ENCODE results near the gene AQP12A.
"Not testable (repeated sequence)": the region's sequence is repeated elsewhere in the genome, so short reads cannot be mapped to it uniquely, and the experiment has no call there.

The AQP12A gene, protein sequence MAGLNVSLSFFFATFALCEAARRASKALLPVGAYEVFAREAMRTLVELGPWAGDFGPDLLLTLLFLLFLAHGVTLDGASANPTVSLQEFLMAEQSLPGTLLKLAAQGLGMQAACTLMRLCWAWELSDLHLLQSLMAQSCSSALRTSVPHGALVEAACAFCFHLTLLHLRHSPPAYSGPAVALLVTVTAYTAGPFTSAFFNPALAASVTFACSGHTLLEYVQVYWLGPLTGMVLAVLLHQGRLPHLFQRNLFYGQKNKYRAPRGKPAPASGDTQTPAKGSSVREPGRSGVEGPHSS

DNA sequence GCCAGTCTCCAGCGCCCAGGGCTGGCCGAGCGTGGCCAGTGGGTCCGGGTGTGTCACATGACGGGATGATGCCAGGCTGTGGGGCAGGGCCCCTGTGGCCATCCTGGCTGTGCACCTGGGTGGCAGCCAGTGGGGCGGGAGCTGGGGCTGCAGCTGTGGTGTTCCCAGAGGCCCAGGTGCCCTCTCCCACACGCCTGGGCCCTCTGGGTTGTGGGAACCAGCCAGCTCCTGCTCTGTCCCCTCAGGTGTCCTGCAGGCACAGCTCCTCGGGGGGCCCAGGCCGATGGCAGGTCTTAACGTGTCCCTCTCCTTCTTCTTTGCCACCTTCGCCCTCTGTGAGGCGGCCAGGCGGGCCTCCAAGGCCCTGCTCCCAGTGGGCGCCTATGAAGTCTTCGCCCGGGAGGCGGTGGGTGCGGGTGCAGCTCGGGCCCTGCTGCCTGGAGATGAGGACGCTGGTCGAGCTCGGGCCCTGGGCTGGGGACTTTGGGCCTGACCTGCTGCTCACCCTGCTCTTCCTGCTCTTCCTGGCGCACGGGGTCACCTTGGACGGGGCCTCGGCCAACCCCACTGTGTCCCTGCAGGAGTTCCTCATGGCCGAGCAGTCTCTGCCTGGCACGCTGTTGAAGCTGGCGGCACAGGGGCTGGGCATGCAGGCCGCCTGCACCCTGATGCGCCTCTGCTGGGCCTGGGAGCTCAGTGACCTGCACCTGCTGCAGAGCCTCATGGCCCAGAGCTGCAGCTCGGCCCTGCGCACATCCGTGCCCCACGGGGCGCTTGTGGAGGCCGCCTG, at the start of gene AQP12A:
AQP12A (plus strand) TSS at position 236 of the 790 bp plus-strand sequence; CDS start at position 284, 48 bp downstream.
- not testable (repeated sequence) for DNase-seq

DNA sequence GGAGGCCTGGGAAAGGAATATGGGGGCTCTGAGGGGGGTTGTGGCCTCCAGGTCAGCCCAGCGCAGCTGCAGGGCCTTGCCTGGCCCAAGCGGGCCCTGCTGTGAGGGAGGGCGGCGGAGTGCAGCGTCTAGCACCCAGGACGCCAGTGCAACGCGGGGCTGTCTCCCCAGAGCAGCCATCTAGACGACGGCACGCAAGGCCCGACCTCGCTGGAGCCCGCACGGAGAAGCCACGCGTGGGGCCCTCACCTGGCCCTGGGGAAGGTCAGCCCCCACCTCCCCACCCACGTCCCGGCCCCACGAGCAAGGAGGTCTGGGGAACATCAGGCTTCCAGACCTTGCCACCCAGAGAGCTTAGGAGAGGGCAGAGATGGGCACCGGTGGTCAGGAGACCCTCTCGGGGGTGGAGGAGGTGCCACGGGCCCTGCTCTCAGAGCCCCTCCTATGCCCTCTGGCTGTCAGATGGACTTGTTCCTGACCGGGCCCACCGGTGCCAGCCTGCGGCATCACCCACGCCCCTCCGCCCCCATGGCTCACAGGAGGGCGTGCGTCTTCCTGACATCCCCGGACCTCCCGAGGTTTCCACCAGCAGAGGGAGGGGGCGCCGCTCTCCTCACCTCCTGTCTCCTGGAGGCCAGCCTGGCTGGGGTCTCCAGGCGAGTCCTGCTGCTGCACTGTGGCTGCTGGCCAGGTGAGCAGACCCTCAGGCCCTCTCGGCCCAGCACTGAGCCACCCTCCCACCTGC, 49.4 kb upstream of the AQP12A start:
- no peak for DNase-seq

DNA sequence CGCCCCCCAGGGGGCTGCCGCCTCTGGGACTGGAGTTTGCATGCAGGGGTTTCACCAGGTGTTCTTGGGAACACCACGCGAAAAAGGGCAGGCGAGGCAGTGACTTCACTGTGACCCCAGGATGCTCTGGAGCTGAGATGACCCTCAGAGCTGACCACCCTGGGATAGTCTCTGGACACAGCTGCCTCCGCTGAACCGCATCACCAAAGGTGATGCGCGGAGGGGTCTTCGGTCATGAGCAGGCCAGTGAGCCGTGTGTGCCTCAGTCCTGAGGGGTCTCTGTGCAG, 48.9 kb upstream of the AQP12A start:
- DNase-seq = no peak

DNA sequence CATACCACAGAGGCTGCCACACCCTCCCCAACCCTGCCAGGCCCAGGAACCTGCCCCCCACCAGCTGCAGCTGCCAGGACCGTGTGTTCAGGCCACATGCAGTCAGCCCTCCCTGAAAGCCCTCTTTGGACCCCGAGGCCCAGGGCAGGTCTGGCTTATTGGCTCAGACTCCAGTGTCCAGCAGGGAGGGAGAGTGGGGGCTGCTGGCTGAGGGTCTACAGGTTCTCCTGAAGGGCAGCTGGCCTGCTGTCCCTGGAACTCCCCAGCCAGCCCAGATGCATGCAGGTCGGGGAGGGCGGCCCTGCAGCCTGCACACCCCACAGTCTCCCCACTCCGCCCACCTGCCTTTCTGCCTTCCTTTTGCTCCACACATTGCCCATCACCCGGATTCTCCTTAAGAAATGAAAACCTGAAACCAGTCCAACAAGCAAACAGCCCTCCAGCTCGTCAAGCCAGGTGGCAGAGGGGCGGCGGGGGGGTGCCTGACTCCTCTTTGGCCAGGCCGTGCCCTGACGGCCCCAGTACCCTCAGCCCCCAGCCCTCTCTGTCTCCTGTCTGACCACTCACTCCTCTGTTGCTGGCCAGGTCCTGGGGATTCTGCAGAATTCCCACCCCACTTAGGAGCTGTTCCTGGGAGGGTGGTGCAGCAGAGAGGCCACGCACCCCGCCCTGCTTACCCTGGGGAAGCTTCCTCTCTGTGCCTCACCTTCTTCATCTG, 48.4 kb upstream of the AQP12A start:
- DNase-seq = no peak

DNA sequence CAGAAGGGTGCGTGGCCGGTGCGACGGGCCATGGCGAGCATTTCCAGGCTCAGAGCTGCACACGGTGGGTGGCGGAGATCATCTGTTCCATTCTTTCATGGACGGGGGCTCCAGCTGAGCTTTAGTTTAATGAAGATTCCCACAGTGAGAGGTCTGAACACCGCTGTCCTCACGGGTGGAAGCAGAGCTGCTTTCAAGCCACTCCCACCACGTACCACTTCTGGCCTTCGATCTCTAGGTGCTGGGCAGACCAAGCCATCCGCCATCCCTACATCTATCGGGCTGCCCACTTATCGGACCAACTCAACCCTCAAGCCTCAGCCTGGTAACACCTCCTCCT, 47.9 kb upstream of the AQP12A start:
- DNase-seq = no peak

DNA sequence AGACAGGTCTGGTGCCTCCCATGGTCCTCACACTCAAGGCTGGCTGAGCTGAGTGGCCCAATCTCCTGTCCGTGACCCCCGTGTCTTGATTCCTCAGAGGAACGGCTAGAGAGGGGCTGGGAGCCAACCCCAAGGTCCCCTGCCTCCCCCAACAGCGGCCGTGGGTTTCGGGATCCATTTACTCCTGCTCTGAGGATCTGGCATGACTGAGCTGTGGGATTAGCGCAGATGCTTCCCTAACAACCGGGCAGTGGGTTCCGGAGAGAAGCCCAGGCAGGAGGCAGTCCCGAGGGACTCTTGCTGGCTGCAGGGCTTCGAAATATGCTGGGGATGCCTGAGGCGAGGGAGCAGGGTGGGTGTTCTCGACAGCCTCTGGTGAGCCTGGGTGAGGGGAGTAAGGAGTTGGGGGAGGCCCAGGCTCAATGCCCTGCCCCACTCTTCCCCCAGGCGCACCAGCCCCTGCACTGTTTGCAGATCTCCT, 47.5 kb upstream of the AQP12A start:
- DNase-seq = no peak

DNA sequence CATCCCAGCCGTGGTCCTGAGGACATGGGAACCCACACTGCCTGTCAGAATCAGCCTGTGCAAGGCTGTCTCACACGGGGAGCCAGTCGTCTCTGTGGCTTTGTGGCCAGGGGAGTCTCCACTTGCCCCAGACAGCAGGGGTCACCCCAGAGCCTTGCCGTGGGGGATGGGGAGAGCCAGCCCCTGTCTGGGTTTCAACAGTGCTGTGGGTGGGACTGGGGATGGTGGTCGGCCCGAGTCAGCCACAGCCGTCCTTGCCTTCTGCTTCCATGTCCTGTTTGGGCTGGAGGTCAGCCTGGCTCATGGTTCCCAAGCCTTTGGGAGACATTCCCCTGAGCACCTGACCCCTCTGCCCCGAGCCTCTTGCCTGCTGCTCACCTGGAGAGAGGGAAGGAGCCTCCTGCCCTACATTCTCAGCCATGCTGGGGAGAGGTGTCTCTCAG, 46.8 kb upstream of the AQP12A start:
- no peak for DNase-seq

DNA sequence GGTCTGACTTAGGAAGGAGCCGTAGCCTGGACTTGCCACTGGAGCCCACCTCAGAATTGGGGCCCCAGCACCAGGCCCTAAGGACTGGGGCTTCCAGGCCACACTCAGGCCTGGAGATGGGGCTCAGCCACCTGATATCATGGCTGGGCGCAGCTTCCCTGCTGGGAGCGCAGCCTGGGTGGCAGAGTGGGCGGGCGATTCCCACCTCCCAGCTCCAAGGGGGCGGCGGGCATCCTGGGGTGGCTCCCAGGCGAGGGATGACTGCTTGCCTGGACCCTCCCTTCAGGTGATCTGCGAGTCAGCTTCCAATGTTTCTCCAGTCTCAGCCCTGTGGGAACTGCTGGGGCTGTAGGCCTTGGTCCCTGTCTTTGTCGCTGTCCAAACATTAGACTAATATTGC, 46.3 kb upstream of the AQP12A start:
- no peak for DNase-seq

DNA sequence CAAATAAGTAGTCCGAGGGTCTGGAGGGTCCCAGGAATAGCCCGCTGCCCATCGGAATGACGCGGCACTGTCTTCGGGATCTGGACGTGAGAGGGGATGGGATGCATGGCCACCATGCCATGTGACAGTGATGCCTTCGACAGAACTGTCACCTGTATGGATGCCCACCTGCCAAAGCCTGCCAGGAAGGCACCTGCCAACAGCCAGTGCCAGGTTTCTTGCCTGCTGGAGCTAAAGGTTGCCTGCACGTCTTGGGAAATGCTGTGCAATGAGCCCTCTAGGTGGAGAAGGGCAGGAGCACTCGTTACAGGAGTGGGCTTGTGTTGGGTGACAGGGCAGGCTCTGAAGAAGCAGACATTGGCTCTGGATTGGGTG, 45.9 kb upstream of the AQP12A start:
- DNase-seq = no peak

DNA sequence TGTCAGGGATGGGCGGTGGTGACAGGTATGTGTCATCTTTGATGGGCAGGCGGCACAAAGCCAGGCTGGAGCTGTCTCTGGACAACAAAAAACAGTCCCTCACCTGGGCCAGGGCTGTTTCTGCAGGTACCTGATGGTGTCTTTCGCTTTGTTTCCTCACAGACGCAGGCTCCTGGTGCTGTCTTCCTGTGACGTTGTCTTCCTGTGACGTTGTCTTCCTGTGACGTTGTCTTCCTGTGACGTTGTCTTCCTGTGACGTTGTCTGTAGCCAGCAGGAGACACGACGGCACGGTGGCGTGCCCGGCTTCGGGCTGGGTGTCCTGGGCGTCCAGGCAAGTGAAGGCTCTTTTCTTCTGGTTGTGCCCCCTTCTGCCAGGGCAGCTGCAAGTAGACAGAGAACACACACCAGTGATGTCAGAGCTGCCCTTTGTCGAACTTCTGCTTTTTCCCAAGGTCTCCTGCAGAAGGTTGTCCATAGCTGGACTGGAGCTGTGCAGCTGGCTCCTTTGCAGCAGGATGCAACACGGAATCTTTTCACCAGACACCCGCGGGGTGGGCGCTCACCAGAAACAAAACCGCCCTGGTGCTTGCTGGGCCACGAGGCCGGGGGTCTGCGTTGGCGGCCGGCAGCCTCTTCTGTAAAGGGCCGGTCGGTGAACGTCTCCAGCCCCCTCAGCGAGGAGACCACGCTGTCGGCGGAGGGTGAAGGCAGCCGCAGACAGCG, 45.3 kb upstream of the AQP12A start:
- DNase-seq = no peak

DNA sequence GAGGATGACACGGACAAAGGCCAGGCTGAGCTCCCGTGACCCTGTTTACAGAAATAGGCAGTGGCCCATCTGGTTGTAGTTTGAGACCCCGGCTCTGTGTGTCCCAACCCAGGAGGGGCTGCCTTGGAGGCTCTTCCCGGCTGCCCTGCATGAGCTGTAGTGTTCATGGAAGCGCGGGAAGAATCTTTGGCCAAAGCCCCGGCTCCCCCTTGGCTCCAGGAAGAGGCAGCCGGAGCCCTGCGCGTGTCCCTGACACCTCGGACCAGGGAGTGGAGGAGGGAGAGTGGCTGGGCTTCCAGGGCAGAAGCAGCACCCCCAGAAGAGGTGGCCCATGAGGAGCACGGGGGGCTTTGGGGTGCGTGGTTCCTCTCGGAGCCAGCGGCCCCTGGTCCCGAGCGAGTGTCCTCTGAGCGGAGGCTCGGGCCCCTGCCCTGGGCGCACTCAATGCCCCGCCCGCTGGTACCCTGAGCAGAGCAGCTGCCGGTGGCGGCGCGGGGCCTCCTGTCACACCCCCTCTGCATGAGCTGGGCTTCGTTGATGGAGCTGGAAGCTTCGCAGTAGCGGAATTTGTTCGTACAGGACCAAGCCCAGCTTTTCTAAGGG, 44.7 kb upstream of the AQP12A start:
- no peak for DNase-seq

DNA sequence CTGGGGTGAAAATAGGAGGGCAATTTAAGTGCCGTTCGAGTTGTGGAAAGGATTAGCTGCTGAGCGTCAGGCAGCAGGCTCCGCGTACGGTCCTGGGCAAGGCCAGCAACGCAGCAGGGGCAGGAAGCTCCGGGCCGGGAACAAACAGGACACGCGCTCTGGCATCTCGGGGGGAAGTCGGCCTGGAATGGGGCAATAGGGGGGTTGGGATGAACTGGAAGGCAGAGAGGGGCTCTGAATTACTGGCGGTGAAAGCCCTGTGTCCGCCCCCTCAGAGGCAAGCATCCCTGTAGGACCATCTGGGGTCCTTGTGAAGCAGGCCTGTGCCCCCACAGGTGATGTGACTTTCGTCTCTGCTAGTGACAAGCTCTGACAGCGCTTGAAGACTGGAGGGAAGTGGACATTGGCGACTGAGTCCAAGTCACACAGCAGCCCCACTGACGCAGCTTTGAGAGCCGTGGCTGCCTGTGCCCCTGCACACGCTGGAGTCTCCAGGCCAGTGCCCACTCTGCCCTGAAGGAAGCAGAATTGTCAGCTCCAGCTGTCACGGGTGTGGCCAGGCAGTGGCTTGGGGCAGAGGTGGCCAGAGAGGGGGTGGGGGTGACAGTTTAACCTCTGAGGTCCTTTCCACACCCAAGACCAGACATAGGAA, 44.0 kb upstream of the AQP12A start:
- DNase-seq = no peak

DNA sequence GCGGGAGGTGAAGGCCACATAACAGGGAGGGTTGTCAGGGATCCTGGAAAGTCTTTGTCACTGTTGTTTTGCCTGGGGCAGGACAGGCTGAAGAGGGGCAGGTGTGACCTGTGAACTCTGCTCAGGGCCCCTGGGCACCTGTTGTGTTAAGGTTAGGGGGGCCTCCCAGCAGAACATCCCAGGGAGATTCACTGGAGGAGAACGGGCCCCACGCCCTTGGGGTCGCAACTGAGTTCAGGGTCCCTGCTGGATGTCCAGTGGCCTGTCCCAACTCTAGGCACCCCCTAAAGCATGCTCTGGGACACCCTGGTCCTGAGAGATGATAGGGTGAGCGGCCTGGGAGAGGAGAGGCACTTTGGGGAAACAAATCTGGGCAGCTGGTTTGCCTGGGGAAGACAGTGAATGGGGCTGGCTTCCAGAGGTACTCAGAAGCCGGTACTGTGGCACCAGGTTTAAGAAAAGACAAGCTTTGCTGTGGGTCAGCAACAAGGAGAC, 43.5 kb upstream of the AQP12A start:
- DNase-seq = no peak

DNA sequence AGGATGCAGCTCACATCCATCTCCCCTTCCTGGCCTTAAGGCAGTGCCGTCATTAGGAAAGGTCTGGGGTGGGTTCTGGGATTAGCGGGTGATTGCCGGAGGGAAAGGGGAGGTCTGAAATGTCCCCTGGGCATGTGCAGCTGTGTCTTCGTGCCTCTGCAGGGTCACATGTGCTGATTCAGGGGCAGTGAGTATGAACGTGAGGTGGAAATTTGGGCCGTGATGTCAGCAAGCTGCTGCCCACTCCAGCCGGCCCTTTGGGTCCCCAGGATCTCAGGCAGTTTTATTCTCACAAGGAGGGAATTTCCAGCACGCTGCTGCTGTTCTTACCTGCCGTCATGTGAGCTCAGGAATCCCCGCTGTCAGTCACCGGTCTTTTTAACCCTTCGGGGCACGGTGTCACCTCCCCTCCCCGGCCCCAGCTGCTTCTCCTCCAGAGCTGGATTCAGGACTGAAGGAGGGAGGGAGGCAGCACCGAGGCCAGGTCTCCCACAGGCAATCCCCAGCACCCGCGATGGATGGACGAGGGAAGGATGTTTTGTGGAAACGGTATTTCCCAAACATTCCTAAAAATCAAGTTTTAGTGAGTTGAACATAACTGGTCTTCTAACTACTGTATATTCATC, 42.9 kb upstream of the AQP12A start:
- DNase-seq = no peak

DNA sequence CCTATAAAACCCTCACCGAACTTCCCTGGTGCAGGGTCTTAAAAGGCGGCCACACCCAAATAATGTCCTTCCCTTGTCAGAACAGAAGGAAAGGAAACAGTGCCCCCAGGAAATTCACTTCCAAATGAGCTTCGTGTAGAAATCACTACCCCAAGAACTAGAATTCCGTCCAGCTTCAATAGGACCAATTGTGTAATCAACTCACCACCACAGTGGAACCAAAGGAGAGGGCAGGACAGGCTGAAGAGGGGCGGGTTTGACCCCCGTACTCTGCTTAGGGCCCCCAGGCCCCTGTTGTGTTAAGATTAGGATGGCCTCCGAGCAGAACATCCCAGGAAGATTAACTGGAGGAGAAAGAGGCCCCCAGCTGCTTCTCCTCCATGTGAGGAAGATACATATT, 42.3 kb upstream of the AQP12A start:
- DNase-seq = no peak

DNA sequence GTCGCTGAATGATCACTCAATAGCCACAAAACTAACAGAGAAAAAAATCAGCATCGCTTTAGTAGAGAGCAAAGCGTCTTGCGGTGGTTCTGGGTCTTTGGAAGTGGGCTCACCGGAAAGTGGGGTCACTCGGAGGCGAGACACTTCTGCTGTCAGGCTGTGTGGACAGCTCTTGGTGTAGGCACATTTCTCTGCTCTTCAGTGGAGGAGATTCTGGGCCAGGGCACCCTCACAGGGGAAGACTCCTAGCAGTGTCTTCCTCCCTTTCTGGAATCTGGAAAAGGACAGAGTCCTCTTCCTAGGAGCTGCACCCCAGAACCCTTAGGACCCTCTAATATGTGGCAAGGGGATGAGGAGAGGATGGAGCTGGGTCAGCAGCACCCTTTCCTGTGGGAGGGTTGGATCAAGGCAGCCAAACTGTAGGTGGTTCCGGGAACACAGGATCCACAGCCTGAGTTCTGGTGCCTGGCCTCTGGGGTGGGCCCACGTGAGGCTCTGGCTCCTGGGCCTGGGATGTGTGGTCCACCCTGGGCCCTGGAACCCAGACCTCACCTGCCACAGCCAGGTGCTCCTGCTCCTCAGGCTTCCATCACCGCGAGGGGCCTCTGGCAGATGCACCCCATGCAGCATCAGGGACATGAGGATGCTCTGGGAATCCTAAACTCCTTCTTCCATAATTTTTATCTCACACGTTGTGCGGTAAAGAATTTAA, 41.3 kb upstream of the AQP12A start:
- DNase-seq = no peak

DNA sequence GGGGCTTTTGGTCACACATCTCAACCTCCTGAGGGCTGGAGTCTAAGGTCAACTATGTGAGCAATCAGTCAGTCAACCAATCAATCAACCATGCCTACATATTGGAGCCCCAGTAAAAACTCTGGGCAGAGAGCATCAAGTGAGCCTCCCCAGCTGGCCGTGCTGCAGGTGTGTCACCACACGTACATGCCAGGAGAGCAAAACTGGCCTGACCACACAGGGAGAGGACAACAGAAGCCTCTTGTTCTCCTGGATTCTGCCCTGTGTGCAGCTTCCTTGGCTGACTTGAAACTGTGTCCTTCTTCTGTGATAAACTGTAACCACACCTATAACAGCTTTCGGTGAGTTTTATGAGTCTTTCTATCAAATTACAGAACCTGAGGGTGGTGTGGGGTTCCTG, 40.5 kb upstream of the AQP12A start:
- DNase-seq = no peak

DNA sequence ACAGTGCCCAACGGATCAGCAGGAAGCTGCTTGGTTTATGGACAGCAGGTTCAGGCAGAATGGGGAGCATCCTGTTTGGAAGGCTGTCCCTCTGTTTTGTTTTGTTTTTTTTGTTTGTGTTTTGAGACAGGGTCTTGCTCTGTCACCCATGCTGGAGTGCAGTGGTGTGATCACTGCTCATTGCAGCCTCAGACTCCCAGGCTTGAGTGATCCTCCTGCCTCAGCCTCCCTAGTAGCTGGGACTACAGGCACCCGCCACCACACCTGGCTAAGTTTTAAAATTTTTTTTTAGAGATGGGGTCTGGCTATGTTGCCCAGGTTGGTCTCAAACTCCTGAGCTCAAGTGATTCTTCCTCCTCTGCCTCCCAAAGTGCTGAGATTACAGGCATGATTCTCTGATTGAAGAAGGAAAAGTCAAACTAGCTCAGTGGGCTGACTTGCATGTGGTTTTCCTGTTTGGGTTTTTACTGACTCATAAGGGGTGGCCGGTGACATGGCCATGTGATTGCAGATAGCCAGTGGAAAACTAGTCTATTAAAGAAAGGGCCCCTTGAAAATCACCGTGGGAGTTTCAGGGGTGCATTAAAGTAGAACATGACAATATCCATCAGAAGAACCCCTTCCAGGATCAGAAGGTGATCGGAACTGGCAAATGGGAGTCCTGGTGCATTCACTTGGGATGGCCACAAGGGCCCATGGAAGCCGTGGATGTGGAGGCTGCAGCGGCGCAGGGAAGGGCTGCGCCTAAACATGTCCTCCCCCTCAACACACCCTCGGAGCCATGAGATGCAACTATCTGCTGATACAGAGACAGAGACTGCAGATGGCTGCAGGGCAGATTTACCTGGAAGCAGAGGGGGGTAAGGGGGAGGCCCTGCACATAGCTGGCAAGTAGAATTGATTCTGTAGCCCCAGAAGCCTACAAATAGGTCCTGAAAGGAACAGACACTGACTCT, 35.5 kb upstream of the AQP12A start:
- no peak for DNase-seq

DNA sequence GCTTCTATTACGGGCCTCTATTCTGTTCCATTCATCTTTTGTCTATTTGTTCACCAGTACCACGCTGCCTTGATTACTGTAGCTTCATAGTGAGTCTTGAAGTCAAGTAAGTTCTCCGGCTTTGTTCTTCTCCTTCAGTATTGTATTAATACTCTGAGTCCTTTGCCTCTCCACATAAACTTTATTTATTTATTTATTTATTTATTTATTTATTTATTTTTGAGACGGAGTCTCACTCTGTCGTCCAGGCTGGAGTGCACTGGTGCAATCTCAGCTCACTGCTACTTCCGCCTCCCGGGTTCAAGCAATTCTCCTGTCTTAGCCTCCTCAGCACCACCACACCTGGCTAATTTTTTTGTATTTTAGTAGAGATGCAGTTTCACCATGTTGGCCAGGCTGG, 31.8 kb upstream of the AQP12A start:
- not testable (repeated sequence) for DNase-seq
